Measurements from ENCODE around the gene GPR162.

The GPR162 gene

DNA sequence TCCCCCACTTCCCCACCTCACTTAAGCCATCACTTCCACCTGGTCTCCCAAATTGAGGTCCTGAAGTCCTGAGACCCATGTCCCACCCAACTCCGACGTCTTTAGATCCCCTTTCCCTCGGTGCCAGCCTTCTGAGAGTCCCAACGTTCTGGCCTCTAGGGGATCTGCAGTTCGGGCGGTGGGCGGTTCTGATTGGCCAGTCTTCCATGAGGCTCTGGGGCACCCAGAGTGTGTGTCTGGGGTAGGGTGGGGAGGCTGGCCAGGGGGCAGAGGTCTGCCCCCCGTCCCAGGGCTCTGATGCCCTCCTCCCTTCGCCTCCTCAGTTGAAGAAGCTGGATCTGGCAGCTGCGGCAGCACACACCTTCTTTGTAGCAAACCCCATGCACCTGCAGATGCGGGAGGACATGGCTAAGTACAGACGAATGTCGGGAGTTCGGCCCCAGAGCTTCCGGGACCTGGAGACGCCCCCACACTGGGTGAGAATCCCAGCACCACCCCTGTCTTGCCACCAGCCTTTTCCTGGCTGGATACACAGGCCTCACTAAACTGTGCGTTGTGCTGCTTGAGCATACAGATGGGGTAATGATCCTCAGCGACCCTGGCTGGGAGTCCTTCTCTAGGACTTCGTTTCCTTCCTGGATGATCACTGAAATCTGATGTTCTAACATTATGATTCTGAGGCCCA lies 8.1 kb downstream of the GPR162 start:
- peak overlapping the region; percentile 85 to 90 for H3K27ac Mint-ChIP-seq
- peaks cover 42 to 70% of the 10 kb centered on the region in 2 donors for H3K27me3 Mint-ChIP-seq
- no peak for ATAC-seq (replicated peaks)
- peak overlapping the region; percentile 88 to 95 for H3K4me3 Mint-ChIP-seq
- no peaks in the 10 kb centered on the region for H3K9me3 Mint-ChIP-seq
- peaks cover 5% of the 10 kb centered on the region for H3K36me3 Mint-ChIP-seq (ENCODE audit: insufficient read depth)
- peaks cover 23 to 24% of the 10 kb centered on the region in 2 donors for H3K4me1 Mint-ChIP-seq (ENCODE audit: low read depth in 2 of 2)
- no peak for DNase-seq

DNA sequence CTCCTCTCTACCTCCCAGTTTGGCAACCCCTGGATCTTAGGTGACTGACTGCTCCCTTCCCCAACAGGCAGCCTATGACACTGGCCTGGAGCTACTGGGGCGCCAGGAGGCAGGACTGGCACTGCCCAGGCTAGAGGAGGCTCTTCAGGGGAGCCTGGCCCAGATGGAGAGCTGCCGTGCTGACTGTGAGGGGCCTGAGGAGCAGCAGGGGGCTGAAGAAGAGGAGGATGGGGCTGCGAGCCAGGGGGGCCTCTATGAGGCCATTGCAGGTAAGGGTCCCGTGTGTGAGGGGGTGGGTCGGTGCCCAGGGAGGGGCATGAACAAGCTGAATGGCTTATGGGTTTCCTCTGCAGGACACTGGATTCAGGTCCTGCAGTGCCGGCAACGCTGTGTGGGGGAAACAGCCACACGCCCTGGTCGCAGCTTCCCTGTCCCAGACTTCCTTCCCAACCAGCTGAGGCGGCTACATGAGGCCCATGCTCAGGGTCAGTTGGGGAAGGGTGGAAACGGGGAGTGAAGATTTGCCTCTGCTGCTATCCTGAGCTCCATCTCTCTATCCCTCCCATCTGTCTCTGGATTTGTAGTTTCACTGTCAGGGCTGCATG lies 8.8 kb downstream of the GPR162 start:
- Mint-ChIP-seq H3K4me1 (ENCODE audit: low read depth in 2 of 2) (peaks cover 21 to 23% of the 10 kb centered on the region in 2 donors), H3K4me3 (peak overlapping the region in 1 of 2 donors; percentile 95), H3K27me3 (peaks cover 35 to 63% of the 10 kb centered on the region in 2 donors), H3K9me3 (no peaks in the 10 kb centered on the region), H3K36me3 (ENCODE audit: insufficient read depth) (peaks cover 5% of the 10 kb centered on the region), H3K27ac (no peak overlapping the region)
- DNase-seq (no peak), ATAC-seq (replicated peaks) (no peak)

- ATAC-seq (replicated peaks), result no peak
- no peak overlapping the region for H3K4me3 Mint-ChIP-seq
These were observed 9.4 kb downstream of the GPR162 start for GRCh38 chr12:6830999-6831398.

GRCh38 chr12:6831450-6831995 lies 9.9 kb downstream of the GPR162 start:
- H3K4me3 Mint-ChIP-seq, result no peak overlapping the region
- peaks cover 19 to 22% of the 10 kb centered on the region in 2 donors for H3K4me1 Mint-ChIP-seq (ENCODE audit: low read depth in 2 of 2)
- H3K36me3 Mint-ChIP-seq (ENCODE audit: insufficient read depth), result peaks cover 8% of the 10 kb centered on the region
- peaks cover 24 to 51% of the 10 kb centered on the region in 2 donors for H3K27me3 Mint-ChIP-seq
- no peaks in the 10 kb centered on the region for H3K9me3 Mint-ChIP-seq
- DNase-seq (no peak), ATAC-seq (replicated peaks) (no peak)
- no peak overlapping the region for H3K27ac Mint-ChIP-seq

More at GRCh38 chr12:6830999-6831398, 9.4 kb downstream of the GPR162 start:
- H3K36me3 Mint-ChIP-seq (ENCODE audit: insufficient read depth), result peaks cover 5% of the 10 kb centered on the region
- H3K4me1 Mint-ChIP-seq (ENCODE audit: low read depth in 2 of 2), result peaks cover 19 to 22% of the 10 kb centered on the region in 2 donors
- no peak overlapping the region for H3K27ac Mint-ChIP-seq
- DNase-seq, result no peak
- no peaks in the 10 kb centered on the region for H3K9me3 Mint-ChIP-seq
- peaks cover 29 to 56% of the 10 kb centered on the region in 2 donors for H3K27me3 Mint-ChIP-seq

DNA sequence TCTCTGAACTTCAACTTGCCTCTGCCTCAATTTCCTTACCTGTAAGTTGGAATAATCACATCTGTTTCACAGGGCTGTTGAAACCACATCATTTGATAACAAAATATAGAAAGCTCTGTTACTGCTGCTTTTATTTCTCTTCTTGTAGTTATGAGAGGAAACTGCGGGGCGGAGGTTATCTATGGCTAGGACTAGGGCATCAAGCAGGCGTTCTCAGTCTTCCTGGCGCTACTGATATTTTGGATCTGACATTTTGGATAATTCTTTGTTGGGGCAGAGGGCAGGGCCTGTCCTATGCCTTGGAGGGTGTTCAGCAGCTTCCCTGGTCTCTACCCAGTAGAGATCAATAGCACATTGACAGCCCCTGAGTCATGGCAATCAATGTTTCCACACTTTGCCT lies 10.5 kb downstream of the GPR162 start:
- H3K27me3 Mint-ChIP-seq, result peaks cover 18 to 45% of the 10 kb centered on the region in 2 donors
- H3K4me1 Mint-ChIP-seq (ENCODE audit: low read depth in 2 of 2), result peaks cover 18 to 22% of the 10 kb centered on the region in 2 donors
- ATAC-seq (replicated peaks) (no peak), DNase-seq (no peak)
- no peaks in the 10 kb centered on the region for H3K9me3 Mint-ChIP-seq
- no peak overlapping the region for H3K27ac Mint-ChIP-seq
- peaks cover 8% of the 10 kb centered on the region for H3K36me3 Mint-ChIP-seq (ENCODE audit: insufficient read depth)
- H3K4me3 Mint-ChIP-seq, result no peak overlapping the region

DNA sequence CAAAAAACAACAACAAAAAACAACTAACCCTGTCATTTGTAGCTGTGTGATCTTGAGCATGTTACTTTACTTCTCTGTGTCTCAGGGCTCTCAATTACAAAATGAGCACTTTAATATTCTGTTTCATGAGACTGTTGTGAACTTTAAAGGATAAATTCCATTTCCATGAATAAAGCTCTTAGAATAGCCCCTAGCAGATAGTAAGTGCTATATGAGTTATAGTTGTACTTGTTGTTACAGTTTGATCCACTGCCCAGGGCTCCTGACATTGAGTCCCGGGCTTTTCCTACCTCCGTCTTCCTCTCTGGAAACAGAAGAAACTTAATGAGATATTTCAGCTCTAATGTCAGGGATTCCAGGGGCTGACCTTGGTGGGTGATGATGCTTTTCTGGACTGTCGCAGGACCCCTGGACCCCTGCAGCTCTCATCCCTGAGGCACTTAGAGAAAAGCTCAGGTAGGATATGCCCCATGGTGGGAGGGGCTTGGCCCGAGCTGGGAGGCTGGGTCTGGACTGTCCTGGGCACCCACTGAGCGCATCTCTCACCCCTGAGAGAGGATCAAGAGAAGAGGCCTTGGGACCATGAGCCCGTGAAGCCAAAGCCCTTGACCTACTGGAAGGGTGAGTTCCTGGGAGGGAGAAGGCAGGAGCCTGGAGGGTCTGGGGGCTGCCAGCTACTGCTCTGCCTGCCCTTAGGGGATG lies 11.7 kb downstream of the GPR162 start:
- no peak for ATAC-seq (replicated peaks)
- peaks cover 9 to 15% of the 10 kb centered on the region in 2 donors for H3K4me1 Mint-ChIP-seq (ENCODE audit: low read depth in 2 of 2)
- no peak overlapping the region for H3K27ac Mint-ChIP-seq
- H3K36me3 Mint-ChIP-seq (ENCODE audit: insufficient read depth), result peaks cover 8% of the 10 kb centered on the region
- H3K4me3 Mint-ChIP-seq, result no peak overlapping the region
- peaks cover 7 to 33% of the 10 kb centered on the region in 2 donors for H3K27me3 Mint-ChIP-seq
- H3K9me3 Mint-ChIP-seq, result no peaks in the 10 kb centered on the region
- no peak for DNase-seq

DNA sequence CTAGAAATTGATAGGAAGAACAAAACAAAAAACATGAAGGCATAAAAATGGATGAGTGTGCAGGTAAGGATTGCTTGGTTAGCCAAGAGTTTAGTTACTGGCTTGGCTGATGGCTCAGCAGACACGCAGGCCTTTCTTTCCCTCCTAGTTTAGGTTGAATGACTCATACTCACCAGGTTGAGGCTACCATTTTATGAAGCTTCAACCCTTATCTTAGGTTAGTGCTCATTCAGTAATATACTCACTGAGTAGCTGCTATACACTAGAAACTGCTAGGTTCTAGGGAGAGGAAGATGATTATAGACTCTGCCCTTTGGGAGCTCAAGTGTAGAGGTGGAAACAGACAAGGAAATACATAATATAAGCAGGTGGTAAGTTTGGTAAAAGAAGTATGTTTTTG lies 12.6 kb downstream of the GPR162 start:
- H3K27ac Mint-ChIP-seq, result no peak overlapping the region
- H3K27me3 Mint-ChIP-seq, result peaks cover 3 to 25% of the 10 kb centered on the region in 2 donors
- DNase-seq, result no peak
- no peak overlapping the region for H3K4me3 Mint-ChIP-seq
- H3K36me3 Mint-ChIP-seq (ENCODE audit: insufficient read depth), result peaks cover 6% of the 10 kb centered on the region
- no peaks in the 10 kb centered on the region for H3K9me3 Mint-ChIP-seq
- no peak for ATAC-seq (replicated peaks)
- H3K4me1 Mint-ChIP-seq (ENCODE audit: low read depth in 2 of 2), result peaks cover 4 to 10% of the 10 kb centered on the region in 2 donors

DNA sequence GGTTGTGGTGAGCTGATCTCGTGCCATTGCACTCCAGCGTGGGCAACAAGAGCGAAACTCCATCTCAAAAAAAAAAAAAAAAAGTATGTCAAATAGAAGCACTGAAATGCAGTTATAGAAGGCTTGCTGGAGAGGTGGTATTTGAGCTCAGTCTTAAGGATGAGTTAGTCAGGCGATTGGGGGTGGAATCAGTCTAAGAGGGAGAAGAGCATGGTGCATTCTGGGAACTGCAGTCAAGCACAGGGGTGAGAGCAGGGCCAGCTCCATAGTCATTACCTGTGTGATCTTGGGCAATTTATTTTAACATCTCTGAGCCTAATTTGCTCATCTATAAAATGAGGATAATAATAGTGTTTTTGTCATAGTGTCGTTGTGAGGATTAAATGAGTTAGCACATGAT lies 13.3 kb downstream of the GPR162 start:
- ATAC-seq (replicated peaks), result no peak
- H3K27ac Mint-ChIP-seq, result no peak overlapping the region
- H3K9me3 Mint-ChIP-seq, result no peaks in the 10 kb centered on the region

DNA sequence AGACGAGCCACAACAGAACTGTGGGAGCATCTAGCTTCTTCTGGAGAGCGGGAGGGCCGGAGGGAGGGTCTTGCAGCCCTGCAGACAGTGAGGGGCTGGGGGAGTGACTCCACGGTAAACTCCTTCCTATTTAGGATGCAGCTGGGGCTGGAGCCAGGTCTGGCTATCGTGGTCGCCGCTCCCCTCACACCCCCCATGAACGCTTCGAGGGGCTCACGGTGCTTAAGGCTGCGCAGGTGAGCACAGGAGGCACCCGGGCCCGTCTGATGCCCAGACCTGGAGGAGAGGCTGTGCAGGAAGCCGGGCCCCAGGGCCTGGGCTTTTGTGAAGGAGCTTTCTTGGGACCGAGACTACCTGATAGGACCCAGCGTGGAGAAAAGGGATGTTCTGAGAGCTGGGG lies 15.2 kb downstream of the GPR162 start:
- H3K27ac Mint-ChIP-seq, result no peak overlapping the region
- peaks cover 3% of the 10 kb centered on the region for H3K36me3 Mint-ChIP-seq (ENCODE audit: insufficient read depth)
- H3K27me3 Mint-ChIP-seq, result peaks cover 0 to 1% of the 10 kb centered on the region in 2 donors
- no peak for DNase-seq
- no peaks in the 10 kb centered on the region for H3K9me3 Mint-ChIP-seq
- ATAC-seq (replicated peaks), result no peak
- H3K4me1 Mint-ChIP-seq (ENCODE audit: low read depth in 2 of 2), result peaks cover 0 to 3% of the 10 kb centered on the region in 2 donors
- H3K4me3 Mint-ChIP-seq, result no peak overlapping the region

More for the DNA sequence above, 13.3 kb downstream of the GPR162 start:
- Mint-ChIP-seq H3K4me3 (no peak overlapping the region), H3K27me3 (peaks cover 0 to 21% of the 10 kb centered on the region in 2 donors), H3K4me1 (ENCODE audit: low read depth in 2 of 2) (peaks cover 0 to 6% of the 10 kb centered on the region in 2 donors), H3K36me3 (ENCODE audit: insufficient read depth) (peaks cover 3% of the 10 kb centered on the region)
- no peak for DNase-seq

DNA sequence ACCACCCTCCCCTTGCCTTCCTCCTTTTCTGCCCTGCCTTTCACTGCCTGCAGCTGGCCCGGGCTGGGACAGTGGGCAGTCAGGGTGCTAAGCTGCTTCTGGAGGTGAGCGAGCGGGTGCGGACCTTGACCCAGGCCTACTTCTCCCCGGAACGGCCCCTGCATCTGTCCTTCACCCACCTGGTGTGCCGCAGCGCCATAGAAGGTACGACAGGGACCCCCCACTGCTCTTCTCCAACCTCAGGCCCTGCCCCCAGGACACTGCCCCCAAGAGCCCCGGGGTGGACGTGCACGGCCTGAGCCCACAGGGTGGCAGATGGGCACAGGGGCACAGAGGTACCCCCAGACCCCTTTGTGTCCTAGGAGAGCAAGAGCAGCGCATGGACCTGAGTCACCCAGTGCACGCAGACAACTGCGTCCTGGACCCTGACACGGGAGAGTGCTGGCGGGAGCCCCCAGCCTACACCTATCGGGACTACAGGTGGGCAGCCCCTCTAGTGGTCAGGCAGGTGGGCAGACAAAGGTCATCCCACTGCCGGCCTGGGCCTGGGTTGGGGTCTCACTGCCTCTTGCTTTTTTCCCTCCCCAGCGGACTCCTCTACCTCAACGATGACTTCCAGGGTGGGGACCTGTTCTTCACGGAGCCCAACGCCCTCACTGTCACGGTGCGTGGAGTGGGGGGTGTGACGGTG lies 15.9 kb downstream of the GPR162 start:
- no peaks in the 10 kb centered on the region for H3K27me3 Mint-ChIP-seq
- H3K9me3 Mint-ChIP-seq, result no peaks in the 10 kb centered on the region
- DNase-seq (no peak), ATAC-seq (replicated peaks) (no peak)
- no peak overlapping the region for H3K4me3 Mint-ChIP-seq
- no peak overlapping the region for H3K27ac Mint-ChIP-seq
- peaks cover 0 to 3% of the 10 kb centered on the region in 2 donors for H3K4me1 Mint-ChIP-seq (ENCODE audit: low read depth in 2 of 2)
- H3K36me3 Mint-ChIP-seq (ENCODE audit: insufficient read depth), result peaks cover 3% of the 10 kb centered on the region

DNA sequence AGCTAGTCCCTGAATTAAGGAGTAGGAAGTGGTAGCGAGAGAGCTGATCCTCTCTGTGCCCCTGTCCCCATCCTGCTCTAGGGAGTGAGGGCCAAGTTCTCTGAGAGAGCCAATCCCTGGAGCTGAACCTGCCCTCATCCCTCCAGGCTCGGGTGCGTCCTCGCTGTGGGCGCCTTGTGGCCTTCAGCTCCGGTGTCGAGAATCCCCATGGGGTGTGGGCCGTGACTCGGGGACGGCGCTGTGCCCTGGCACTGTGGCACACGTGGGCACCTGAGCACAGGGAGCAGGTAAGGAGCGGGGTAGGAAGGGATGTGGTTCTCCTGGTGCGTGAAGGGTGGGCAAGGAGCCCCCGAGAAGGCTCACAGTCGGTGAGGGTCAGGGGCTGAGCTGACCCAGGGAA lies 17.2 kb downstream of the GPR162 start:
- peaks cover 3% of the 10 kb centered on the region for H3K36me3 Mint-ChIP-seq (ENCODE audit: insufficient read depth)
- ATAC-seq (replicated peaks), result no peak
- H3K27ac Mint-ChIP-seq, result no peak overlapping the region

GRCh38 chr12:6839482-6840201 lies 18.0 kb downstream of the GPR162 start:
- no peaks in the 10 kb centered on the region for H3K9me3 Mint-ChIP-seq
- H3K27ac Mint-ChIP-seq, result no peak overlapping the region
- no peak for ATAC-seq (replicated peaks)
- no peak overlapping the region for H3K4me3 Mint-ChIP-seq
- peaks cover 0 to 3% of the 10 kb centered on the region in 2 donors for H3K4me1 Mint-ChIP-seq (ENCODE audit: low read depth in 2 of 2)
- no peaks in the 10 kb centered on the region for H3K27me3 Mint-ChIP-seq
- no peak for DNase-seq
- peaks cover 3% of the 10 kb centered on the region for H3K36me3 Mint-ChIP-seq (ENCODE audit: insufficient read depth)

More for the DNA sequence above, 17.2 kb downstream of the GPR162 start:
- H3K9me3 Mint-ChIP-seq, result no peaks in the 10 kb centered on the region
- no peaks in the 10 kb centered on the region for H3K27me3 Mint-ChIP-seq
- H3K4me3 Mint-ChIP-seq, result no peak overlapping the region
- DNase-seq, result no peak
- peaks cover 0 to 3% of the 10 kb centered on the region in 2 donors for H3K4me1 Mint-ChIP-seq (ENCODE audit: low read depth in 2 of 2)
